H1 (cell line): ENCODE measurements around the gene METRNL.
"Not testable (repeated sequence)": the region's sequence is repeated elsewhere in the genome, so short reads cannot be mapped to it uniquely, and the experiment has no call there.

Source experiments
- EZH2 ChIP-seq: fragments of 200-600 bp; sonication (generic); IDR thresholded peaks from 2 replicates; pipeline ENCODE4 v1.7.1; 2012; ENCODE audit warnings: low read depth, mild to moderate bottlenecking, moderate library complexity, low read length, inconsistent platforms; ENCODE audit not compliant: severe bottlenecking
- POLR2A ChIP-seq, 2 experiments: IDR thresholded peaks; 1 replicate in 1 of 2; 2 replicates in 1 of 2; pipeline ENCODE4 v1.6.1; 2011; ENCODE audit warnings: low read depth in 2 of 2, low read length in 2 of 2, mild to moderate bottlenecking in 2 of 2; ENCODE audit errors: control extremely low read depth in 1 of 2
- POLR2AphosphoS5 ChIP-seq: IDR thresholded peaks from 2 replicates; pipeline ENCODE4 v1.6.1; 2011; ENCODE audit warnings: low read depth, low read length

DNA sequence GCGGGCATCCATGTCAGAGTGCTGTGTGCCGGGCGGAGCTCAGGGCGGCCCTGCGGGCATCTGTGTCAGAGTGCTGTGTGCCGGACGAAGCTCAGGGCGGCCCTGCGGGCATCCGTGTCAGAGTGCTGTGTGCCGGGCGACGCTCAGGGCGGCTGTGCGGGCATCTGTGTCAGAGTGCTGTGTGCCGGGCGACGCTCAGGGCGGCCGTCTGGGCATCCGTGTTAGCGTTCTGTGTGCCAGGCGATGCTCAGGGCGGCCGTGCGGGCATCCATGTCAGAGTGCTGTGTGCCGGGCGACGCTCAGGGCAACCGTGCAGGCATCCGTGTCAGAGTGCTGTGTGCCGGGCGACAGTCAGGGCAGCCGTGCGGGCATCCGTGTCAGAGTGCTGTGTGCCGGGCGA is 55.0 kb downstream of the METRNL start:
- TF ChIP-seq POLR2A (IDR thresholded peaks at IDR 0.05; ENCODE audit: control extremely low read depth in 1 of 2, low read depth in 2 of 2, low read length in 2 of 2); POLR2AphosphoS5; EZH2: not testable (repeated sequence)
